Measurements from ENCODE around the gene HBD.

- TF ChIP-seq CTCF (IDR thresholded peaks at IDR 0.05) (no peak), POLR2AphosphoS5 (IDR thresholded peaks at IDR 0.05; ENCODE audit: insufficient read depth in 1 of 2, low read depth in 1 of 2) (no peak), POLR2A (IDR thresholded peaks at IDR 0.05) (no peak)
Measured at GRCh38 chr11:5239046-5239445, 4.8 kb upstream of the HBD start.

Measured in vagina (tissue), 2 donors.